Thymus (tissue), 11 donors: ENCODE measurements around the gene MAD1L1. TPM values are rescaled to one million over a fixed set of nuclear protein-coding genes. Genes with fewer than 3 reads are reported as not detected.

Source experiments
- DNase-seq, 9 donors: peaks; one replicate each; pipeline ENCODE4 v3.0.0-alpha.2; 2013; ENCODE audit warnings: low spot score in 9 of 9, low read depth in 6 of 9, missing footprints in 1 of 9
- H3K27ac ChIP-seq, 2 donors: one replicate each; pipeline ENCODE4 v1.5.1; 2013; ENCODE audit warnings: control low read depth in 1 of 2, low read depth in 1 of 2, low read length in 1 of 2, mild to moderate bottlenecking in 1 of 2, moderate library complexity in 1 of 2
- H3K27me3 ChIP-seq, 2 donors: one replicate each; pipeline ENCODE4 v1.5.1; 2013; ENCODE audit warnings: low read length in 1 of 2; ENCODE audit not compliant: control insufficient read depth in 2 of 2, insufficient read depth in 1 of 2
- H3K36me3 ChIP-seq, 2 donors: one replicate each; pipeline ENCODE4 v1.5.1; 2013; ENCODE audit warnings: low read length in 1 of 2, mild to moderate bottlenecking in 1 of 2, moderate library complexity in 1 of 2; ENCODE audit not compliant: control insufficient read depth in 2 of 2, insufficient read depth in 2 of 2
- H3K4me1 ChIP-seq, 2 donors: one replicate each; pipeline ENCODE4 v1.5.1; 2013; ENCODE audit warnings: low read length in 2 of 2; ENCODE audit not compliant: control insufficient read depth in 2 of 2, insufficient read depth in 2 of 2
- H3K4me3 ChIP-seq, 2 donors: one replicate each; pipeline ENCODE4 v1.5.1; 2013; ENCODE audit warnings: low read length in 2 of 2, control low read depth in 1 of 2, mild to moderate bottlenecking in 1 of 2
- H3K9me3 ChIP-seq, 2 donors: one replicate each; pipeline ENCODE4 v1.5.1; 2013; ENCODE audit warnings: low read length in 1 of 2, mild to moderate bottlenecking in 1 of 2; ENCODE audit not compliant: control insufficient read depth in 2 of 2, insufficient read depth in 1 of 2
- WGBS: extraction: QIAGEN DNeasy Blood & Tissue Kit; methylation state at CpG from one replicate; pipeline ENCODE4 v1.1.7; 2013; 5-methylcytosine and 5-hydroxymethylcytosine counted together
- polyA plus RNA-seq: library from polyadenylated mRNA; stranded (reverse); fragments of 200-250 nt; gene quantifications from one replicate; pipeline ENCODE4 v1.2.3, GENCODE V29; 2013
- total RNA-seq: library from RNA; stranded (reverse); fragments of 120-200 nt; gene quantifications from one replicate; pipeline ENCODE4 v1.2.4, GENCODE V29; 2013
- donor health status: healthy.

MAD1L1 gene
- total and polyA plus RNA-seq, 2 donors, result 93.3 to 103 TPM

GRCh38 chr7:1995426-1995825 is 237.3 kb downstream of the MAD1L1 start:
- no peak for DNase-seq
- H3K4me3 ChIP-seq, result no peak overlapping the region
- no peaks in the 10 kb centered on the region for H3K27me3 ChIP-seq
- peaks cover 0 to 5% of the 10 kb centered on the region in 2 donors for H3K36me3 ChIP-seq
- no peak overlapping the region for H3K27ac ChIP-seq
- 89% methylated on average over 11 of the region's 11 CpGs for WGBS
- peaks cover 0 to 6% of the 10 kb centered on the region in 2 donors for H3K9me3 ChIP-seq
- peaks cover 12 to 48% of the 10 kb centered on the region in 2 donors for H3K4me1 ChIP-seq

- no peaks in the 10 kb centered on the region for H3K27me3 ChIP-seq
- no peak overlapping the region for H3K27ac ChIP-seq
- DNase-seq, result no peak
- H3K4me1 ChIP-seq, result peaks cover 12 to 53% of the 10 kb centered on the region in 2 donors
- peaks cover 0 to 4% of the 10 kb centered on the region in 2 donors for H3K36me3 ChIP-seq
- peaks cover 0 to 11% of the 10 kb centered on the region in 2 donors for H3K9me3 ChIP-seq
- no peak overlapping the region for H3K4me3 ChIP-seq
- WGBS, result 96% methylated on average over 13 of the region's 13 CpGs
These were observed 237.8 kb downstream of the MAD1L1 start for GRCh38 chr7:1994931-1995330.

GRCh38 chr7:1993776-1994740 is 238.7 kb downstream of the MAD1L1 start:
- WGBS, result 94% methylated on average over 27 of the region's 27 CpGs
- H3K9me3 ChIP-seq, result peaks cover 0 to 19% of the 10 kb centered on the region in 2 donors
- H3K27ac ChIP-seq, result no peak overlapping the region
- peaks cover 12 to 56% of the 10 kb centered on the region in 2 donors for H3K4me1 ChIP-seq
- no peak for DNase-seq
- peaks cover 0 to 4% of the 10 kb centered on the region in 2 donors for H3K36me3 ChIP-seq
- H3K27me3 ChIP-seq, result no peaks in the 10 kb centered on the region
- H3K4me3 ChIP-seq, result no peak overlapping the region

DNA sequence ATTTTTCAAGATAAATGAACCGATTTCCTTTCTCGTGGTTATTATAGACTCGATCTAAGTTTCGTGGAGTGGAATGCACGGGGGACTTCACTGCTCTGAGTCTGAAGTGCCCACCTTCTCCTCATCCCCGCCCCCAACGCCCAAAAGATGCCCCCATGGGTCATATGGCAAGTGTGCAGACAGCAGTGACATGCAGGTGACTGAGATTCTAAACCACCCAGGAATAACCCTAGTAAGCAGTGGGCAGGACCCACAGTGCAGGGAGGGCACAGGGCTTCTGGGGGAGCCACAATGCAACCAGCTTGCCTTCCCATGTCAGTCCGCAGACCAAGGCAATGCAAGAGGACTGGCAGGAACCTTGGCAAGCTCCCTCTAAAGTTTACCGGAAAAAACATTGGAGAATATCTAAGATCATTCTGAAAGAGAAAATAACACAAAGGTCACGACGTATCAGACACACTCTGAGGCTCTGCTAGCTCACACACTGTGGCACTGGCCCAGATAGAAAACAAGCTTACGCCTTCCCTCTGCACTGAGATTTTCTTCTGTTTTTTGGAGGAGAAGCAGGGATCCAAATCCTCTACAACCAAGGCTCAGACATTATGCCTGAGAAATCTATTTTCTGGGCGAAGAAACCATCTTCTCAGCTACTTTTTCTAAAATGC is 239.6 kb downstream of the MAD1L1 start:
- no peak for DNase-seq
- H3K27me3 ChIP-seq, result no peaks in the 10 kb centered on the region
- 89% methylated on average over 13 of the region's 13 CpGs for WGBS
- no peak overlapping the region for H3K4me3 ChIP-seq
- H3K9me3 ChIP-seq, result peaks cover 0 to 19% of the 10 kb centered on the region in 2 donors
- H3K4me1 ChIP-seq, result peaks cover 12 to 56% of the 10 kb centered on the region in 2 donors
- H3K27ac ChIP-seq, result peak overlapping the region in 1 of 2 donors; percentile 90
- H3K36me3 ChIP-seq, result peaks cover under 1 to 4% of the 10 kb centered on the region in 2 donors

DNA sequence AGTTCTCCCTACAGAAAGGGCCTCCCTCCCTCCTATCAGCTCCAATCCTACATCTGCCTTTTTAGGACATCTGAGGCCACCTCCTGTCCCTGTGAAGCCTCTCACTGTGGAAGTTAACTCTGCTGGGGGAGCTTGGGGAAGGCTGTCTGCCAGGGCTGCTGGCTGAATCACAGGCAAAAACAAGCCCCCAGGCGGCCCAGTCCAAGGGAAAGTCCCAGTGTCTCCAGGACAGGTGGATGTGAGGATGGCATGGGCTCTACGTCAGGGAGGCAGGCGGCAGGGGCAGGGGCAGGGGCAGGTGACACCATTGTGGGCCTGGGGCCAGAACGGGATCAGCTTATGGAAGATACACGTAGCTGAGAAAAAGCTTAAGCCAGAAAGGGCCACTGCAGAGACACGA is 240.2 kb downstream of the MAD1L1 start:
- peaks cover 12 to 61% of the 10 kb centered on the region in 2 donors for H3K4me1 ChIP-seq
- H3K27me3 ChIP-seq, result no peaks in the 10 kb centered on the region
- peak overlapping the region in 1 of 2 donors; percentile 90 for H3K27ac ChIP-seq
- WGBS, result 92% methylated on average over 6 of the region's 6 CpGs
- H3K36me3 ChIP-seq, result peaks cover 4 to 6% of the 10 kb centered on the region in 2 donors
- DNase-seq, result no peak
- H3K4me3 ChIP-seq, result no peak overlapping the region
- peaks cover 0 to 19% of the 10 kb centered on the region in 2 donors for H3K9me3 ChIP-seq

- Histone ChIP-seq H3K27ac (peak overlapping the region in 1 of 2 donors; percentile 74), H3K27me3 (no peaks in the 10 kb centered on the region), H3K36me3 (peaks cover 5 to 8% of the 10 kb centered on the region in 2 donors), H3K4me3 (no peak overlapping the region), H3K4me1 (peaks cover 12 to 70% of the 10 kb centered on the region in 2 donors), H3K9me3 (peaks cover 0 to 19% of the 10 kb centered on the region in 2 donors)
- WGBS, result 93% methylated on average over 24 of the region's 24 CpGs
- no peak for DNase-seq
These were observed 242.6 kb downstream of the MAD1L1 start for GRCh38 chr7:1990001-1990670.

DNA sequence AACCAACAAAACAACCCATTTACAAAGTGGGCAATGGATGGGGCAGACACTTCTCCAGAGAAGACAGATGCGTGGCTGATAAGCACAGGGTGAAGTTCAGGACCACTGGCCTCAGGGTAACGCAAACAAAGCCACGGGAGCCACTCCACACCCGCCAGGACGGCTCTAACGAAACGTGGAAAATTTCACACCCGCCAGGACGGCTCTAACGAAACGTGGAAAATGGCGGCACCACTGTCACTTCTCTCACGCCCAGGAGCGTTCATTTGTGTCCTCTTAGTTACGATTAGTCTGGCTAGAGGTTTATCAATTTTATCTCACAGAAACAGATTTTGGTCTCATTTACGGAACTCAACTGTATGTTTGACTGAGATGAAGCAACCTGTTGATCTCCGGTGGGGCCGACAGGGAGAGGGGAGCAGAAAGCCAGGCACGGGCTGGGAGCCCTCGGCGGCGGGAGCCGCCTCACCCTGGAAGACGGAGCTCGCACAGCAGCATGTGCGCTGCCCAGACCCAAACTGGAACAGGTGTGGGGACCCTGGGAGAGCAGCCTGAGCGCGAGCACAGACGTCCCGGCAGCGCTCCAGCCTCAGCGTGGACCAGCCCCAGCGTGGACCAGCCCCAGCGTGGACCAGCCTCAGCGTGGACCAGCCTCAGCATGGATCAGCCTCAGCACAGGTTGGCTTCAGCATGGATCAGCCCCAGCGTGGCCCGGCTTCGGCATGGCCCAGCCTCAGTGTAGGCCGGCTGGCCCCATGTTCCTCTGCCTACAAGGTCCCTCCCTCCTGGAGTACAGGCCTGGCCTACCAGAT is 243.5 kb downstream of the MAD1L1 start:
- Histone ChIP-seq H3K27ac (no peak overlapping the region), H3K9me3 (peaks cover 0 to 19% of the 10 kb centered on the region in 2 donors), H3K27me3 (no peaks in the 10 kb centered on the region), H3K4me1 (peaks cover 12 to 61% of the 10 kb centered on the region in 2 donors), H3K36me3 (peaks cover 6 to 8% of the 10 kb centered on the region in 2 donors), H3K4me3 (no peak overlapping the region)
- DNase-seq, result no peak
- 97% methylated on average over 39 of the region's 39 CpGs for WGBS

- H3K36me3 ChIP-seq, result peaks cover 6 to 8% of the 10 kb centered on the region in 2 donors
- no peak overlapping the region for H3K4me3 ChIP-seq
- no peak overlapping the region for H3K27ac ChIP-seq
- H3K9me3 ChIP-seq, result peaks cover 0 to 19% of the 10 kb centered on the region in 2 donors
- WGBS, result over 99% methylated on average over 17 of the region's 17 CpGs
- DNase-seq, result no peak
- peaks cover 8 to 54% of the 10 kb centered on the region in 2 donors for H3K4me1 ChIP-seq
- H3K27me3 ChIP-seq, result no peaks in the 10 kb centered on the region
These were observed 244.2 kb downstream of the MAD1L1 start for GRCh38 chr7:1988533-1988930.
